Neuronal stem cell (in vitro differentiated cells): ENCODE results near the gene SPACA7.

Source experiments
- DNase-seq: peaks from one replicate; pipeline ENCODE4 v3.0.0-alpha.2; 2013; ENCODE audit warnings: low spot score
- H2AFZ ChIP-seq: one replicate; pipeline ENCODE4 v1.6.1; 2013; ENCODE audit warnings: mild to moderate bottlenecking, low read length, inconsistent platforms
- H2AK5ac ChIP-seq: 2 replicates; pipeline ENCODE4 v1.6.1; 2013; ENCODE audit warnings: low read depth, mild to moderate bottlenecking, inconsistent platforms, low read length, moderate library complexity, mixed read lengths
- H2BK120ac ChIP-seq: 2 replicates; pipeline ENCODE4 v1.6.1; 2013; ENCODE audit warnings: low read depth, mild to moderate bottlenecking, inconsistent platforms, low read length, moderate library complexity, mixed read lengths
- H2BK12ac ChIP-seq: one replicate; pipeline ENCODE4 v1.6.1; 2013; ENCODE audit warnings: low read length, inconsistent platforms
- H2BK15ac ChIP-seq: 2 replicates; pipeline ENCODE4 v1.6.1; 2013; ENCODE audit warnings: mild to moderate bottlenecking, low read length, inconsistent platforms, mixed read lengths
- H2BK5ac ChIP-seq: one replicate; pipeline ENCODE4 v1.6.1; 2013; ENCODE audit warnings: inconsistent platforms, mild to moderate bottlenecking, low read length, moderate library complexity
- H3K14ac ChIP-seq: one replicate; pipeline ENCODE4 v1.6.1; 2013; ENCODE audit warnings: low read length, inconsistent platforms
- H3K18ac ChIP-seq: 2 replicates; pipeline ENCODE4 v1.6.1; 2013; ENCODE audit warnings: low read length, inconsistent platforms
- H3K23ac ChIP-seq: 2 replicates; pipeline ENCODE4 v1.6.1; 2013; ENCODE audit warnings: low read depth, mild to moderate bottlenecking, mixed read lengths, low read length, inconsistent platforms; ENCODE audit not compliant: poor library complexity
- H3K27ac ChIP-seq: replicated peaks from 3 replicates; pipeline ENCODE4 v1.5.1; 2013; ENCODE audit warnings: low read length, inconsistent platforms
- H3K27me3 ChIP-seq, 3 experiments: 2 replicates each; pipeline ENCODE4 v1.6.1; 2013; ENCODE audit warnings: low read length in 3 of 3, mild to moderate bottlenecking in 2 of 3, inconsistent platforms in 1 of 3, low read depth in 1 of 3, mixed read lengths in 1 of 3, moderate library complexity in 1 of 3; ENCODE audit not compliant: control insufficient read depth in 3 of 3, insufficient read depth in 3 of 3
- H3K36me3 ChIP-seq, 2 donors: replicated peaks in 1 of 2; 2 replicates each; pipeline ENCODE4 v1.6.1; 2013; ENCODE audit warnings: low read length in 2 of 2; ENCODE audit not compliant: control insufficient read depth in 2 of 2, insufficient read depth in 2 of 2
- H3K4ac ChIP-seq: 2 replicates; pipeline ENCODE4 v1.6.1; 2013; ENCODE audit warnings: inconsistent platforms, mild to moderate bottlenecking, low read length, moderate library complexity
- H3K4me1 ChIP-seq, 2 donors: 1 replicate in 1 of 2; 2 replicates in 1 of 2; pipeline ENCODE4 v1.6.1; 2013; ENCODE audit warnings: low read length in 2 of 2, low read depth in 1 of 2; ENCODE audit not compliant: control insufficient read depth in 2 of 2, insufficient read depth in 1 of 2
- H3K4me2 ChIP-seq: one replicate; pipeline ENCODE4 v1.6.1; 2013; ENCODE audit warnings: mild to moderate bottlenecking, low read length, inconsistent platforms; ENCODE audit not compliant: insufficient read depth, poor library complexity, severe bottlenecking
- H3K4me3 ChIP-seq, 2 donors: 2 replicates each; pipeline ENCODE4 v1.5.1; 2013; ENCODE audit warnings: low read length in 2 of 2, mild to moderate bottlenecking in 2 of 2, inconsistent platforms in 1 of 2, moderate library complexity in 1 of 2
- H3K79me1 ChIP-seq: one replicate; pipeline ENCODE4 v1.6.1; 2013; ENCODE audit warnings: low read depth, mild to moderate bottlenecking, inconsistent platforms, low read length, moderate library complexity
- H3K9ac ChIP-seq: one replicate; pipeline ENCODE4 v1.6.1; 2013; ENCODE audit warnings: mild to moderate bottlenecking, low read depth, low read length, inconsistent platforms; ENCODE audit not compliant: poor library complexity
- H3K9me3 ChIP-seq, 2 donors: replicated peaks in 1 of 2; 2 replicates each; pipeline versions ENCODE3 to v1.6.1; 2013; ENCODE audit warnings: low read length in 2 of 2, mild to moderate bottlenecking in 2 of 2, inconsistent platforms in 1 of 2, low read depth in 1 of 2, mixed read lengths in 1 of 2, moderate library complexity in 1 of 2; ENCODE audit not compliant: control insufficient read depth in 2 of 2, insufficient read depth in 1 of 2
- H4K8ac ChIP-seq: one replicate; pipeline ENCODE4 v1.6.1; 2013; ENCODE audit warnings: low read depth, mild to moderate bottlenecking, inconsistent platforms, low read length, moderate library complexity
- H4K91ac ChIP-seq: one replicate; pipeline ENCODE4 v1.6.1; 2013; ENCODE audit warnings: low read length, low read depth, mild to moderate bottlenecking, inconsistent platforms; ENCODE audit not compliant: poor library complexity
- WGBS, 2 donors: extraction: QIAGEN DNeasy Blood & Tissue Kit; methylation state at CpG; one replicate each; pipeline ENCODE4 v1.1.7; 2013; ENCODE audit warnings: missing lambda C conversion rate in 2 of 2, mixed read lengths in 1 of 2; ENCODE audit not compliant: insufficient read length in 2 of 2, insufficient replicate concordance in 1 of 2; ENCODE audit errors: extremely low coverage in 2 of 2; 5-methylcytosine and 5-hydroxymethylcytosine counted together

Gene SPACA7

GRCh38 chr13:112451512-112452379, 75.6 kb downstream of the SPACA7 start:
- no CpG with 5 or more reads among the region's 43 CpGs for WGBS, 2 donors
- Histone ChIP-seq H3K9me3 (peaks cover 0 to 4% of the 10 kb centered on the region in 2 donors), H4K8ac (no peak overlapping the region), H2BK15ac (peak overlapping the region; percentile 82), H2AFZ (no peak overlapping the region), H2BK120ac (no peak overlapping the region), H3K23ac (peak overlapping the region; percentile 25), H3K18ac (peak overlapping the region; percentile 87), H3K4ac (no peak overlapping the region), H3K27ac (no peak overlapping the region), H3K4me2 (no peak overlapping the region), H3K4me3 (no peak overlapping the region), H2BK5ac (no peak overlapping the region), H2AK5ac (peak overlapping the region; percentile 58), H3K27me3 (no peaks in the 10 kb centered on the region), H2BK12ac (peak overlapping the region; percentile 46), H3K9ac (no peak overlapping the region), H3K14ac (no peak overlapping the region), H3K4me1 (peaks cover 3% of the 10 kb centered on the region in 2 donors), H3K79me1 (no peaks in the 10 kb centered on the region), H4K91ac (no peak overlapping the region), H3K36me3 (no peaks in the 10 kb centered on the region)
- no peak for DNase-seq

- H3K14ac ChIP-seq = peak overlapping the region; percentile 63
- DNase-seq = no peak
- H2BK12ac ChIP-seq = peak overlapping the region; percentile 67
- H3K4me3 ChIP-seq = no peak overlapping the region
- H3K4me1 ChIP-seq = peaks cover 3% of the 10 kb centered on the region in 2 donors
- no peak overlapping the region for H3K27ac ChIP-seq
- peak overlapping the region; percentile 36 for H3K18ac ChIP-seq
- no peak overlapping the region for H2BK5ac ChIP-seq
- no peaks in the 10 kb centered on the region for H3K27me3 ChIP-seq
- peak overlapping the region; percentile 82 for H2BK15ac ChIP-seq
- H4K8ac ChIP-seq = no peak overlapping the region
- peaks cover 0 to 4% of the 10 kb centered on the region in 2 donors for H3K9me3 ChIP-seq
- peak overlapping the region; percentile 68 for H3K23ac ChIP-seq
- H2AK5ac ChIP-seq = peak overlapping the region; percentile 38
- no peak overlapping the region for H4K91ac ChIP-seq
- no peaks in the 10 kb centered on the region for H3K79me1 ChIP-seq
- WGBS, 2 donors = no CpG with 5 or more reads among the region's 36 CpGs
- H3K4me2 ChIP-seq = no peak overlapping the region
- H3K36me3 ChIP-seq = no peaks in the 10 kb centered on the region
- peak overlapping the region; percentile 14 for H3K9ac ChIP-seq
- H3K4ac ChIP-seq = no peak overlapping the region
- H2AFZ ChIP-seq = no peak overlapping the region
- no peak overlapping the region for H2BK120ac ChIP-seq
These were observed 76.4 kb downstream of the SPACA7 start for GRCh38 chr13:112452380-112453206.

GRCh38 chr13:112453207-112453829, 77.2 kb downstream of the SPACA7 start:
- Histone ChIP-seq H3K18ac (peak overlapping the region; percentile 36), H3K79me1 (no peaks in the 10 kb centered on the region), H4K91ac (no peak overlapping the region), H3K9ac (no peak overlapping the region), H2BK5ac (no peak overlapping the region), H3K23ac (no peak overlapping the region), H2BK120ac (no peak overlapping the region), H3K14ac (no peak overlapping the region), H3K27ac (no peak overlapping the region), H4K8ac (no peak overlapping the region), H2BK15ac (peak overlapping the region; percentile 82), H3K4me2 (no peak overlapping the region), H3K4me1 (peaks cover 3% of the 10 kb centered on the region in 2 donors), H3K4me3 (peak overlapping the region in 1 of 2 donors; percentile 18), H3K4ac (no peak overlapping the region), H2AFZ (no peak overlapping the region), H3K27me3 (no peaks in the 10 kb centered on the region), H2AK5ac (peak overlapping the region; percentile 38), H2BK12ac (no peak overlapping the region), H3K36me3 (no peaks in the 10 kb centered on the region), H3K9me3 (peaks cover 0 to 4% of the 10 kb centered on the region in 2 donors)
- DNase-seq = no peak
- WGBS, 2 donors = no CpG with 5 or more reads among the region's 32 CpGs
